HepG2 (cell line): ENCODE measurements around the gene BTBD19. TPM values are rescaled to one million over a fixed set of nuclear protein-coding genes. Genes with fewer than 3 reads are reported as not detected.
A peak's percentile ranks its signal among the peaks of the same experiment; 100 is the strongest.

Experiments used
- BCL6 ChIP-seq: IDR thresholded peaks from 2 replicates; pipeline ENCODE4 v1.6.1; 2016; ENCODE audit warnings: missing genetic modification reagents, missing compliant biosample characterization
- E2F5 ChIP-seq: sonication (generic); formaldehyde crosslinking; conservative IDR thresholded peaks from 2 replicates; pipeline ENCODE4 v1.4.0; 2020; ENCODE audit warnings: missing genetic modification reagents
- GABPA ChIP-seq, 2 experiments: IDR thresholded peaks; 2 replicates each; pipeline ENCODE4 v1.6.1; 2011 to 2016; ENCODE audit warnings: low read depth in 2 of 2, low read length in 1 of 2, missing biosample characterization in 1 of 2, missing genetic modification characterization in 1 of 2
- NR2F6 ChIP-seq, 2 experiments: IDR thresholded peaks; 2 replicates each; pipeline ENCODE4 v1.6.1; 2016; ENCODE audit warnings: antibody characterized with exemption in 1 of 2, mild to moderate bottlenecking in 1 of 2
- TFE3 ChIP-seq: IDR thresholded peaks from 2 replicates; pipeline ENCODE4 v1.6.1; 2016
- ZNF770 ChIP-seq: sonication (generic); formaldehyde crosslinking; IDR thresholded peaks from 2 replicates; pipeline ENCODE4 v1.5.0; 2020; ENCODE audit warnings: mild to moderate bottlenecking, missing genetic modification reagents
- polyA plus RNA-seq, 8 experiments: library from polyadenylated mRNA; depleted of rRNA in 3 of 8; stranded (reverse) in 7 of 8; unstranded in 1 of 8; fragments of >200 nt; fragmentation: Illumina TruSeq in 4 of 8; extraction: Trizol in 4 of 8; gene quantifications; 2 replicates each; pipeline versions ENCODE4 v1.2.1 to v1.2.3, GENCODE V29; 2011 to 2016; ENCODE audit warnings: low read depth in 4 of 8, missing spikeins in 1 of 8, mixed read lengths in 1 of 8; ENCODE audit not compliant: insufficient read depth in 1 of 8
- total RNA-seq, 5 experiments: library from RNA; depleted of rRNA; stranded (reverse); fragments of >200 nt; fragmentation: Illumina TruSeq; extraction: Trizol; gene quantifications; 2 replicates each; pipeline ENCODE4 v1.2.3, GENCODE V29; 2016; ENCODE audit warnings: low read depth in 1 of 5

The BTBD19 gene
- total and polyA plus RNA-seq, 2 of the 13 experiments (the other 11 are each of a cell fraction or from before 2014, with no cell fraction given) = 2.7 to 6.7 TPM

- TF ChIP-seq TFE3 (CRISPR knock-in tag) = peak; percentile 15; the same call in 1 of the 2 replicates
- no peak for TF ChIP-seq GABPA (IDR thresholded peaks at IDR 0.05; ENCODE audit: low read depth, low read length)
- peak; percentile 71 for TF ChIP-seq GABPA (CRISPR knock-in tag; IDR thresholded peaks at IDR 0.05; ENCODE audit: low read depth)
- TF ChIP-seq E2F5 = no peak
- TF ChIP-seq ZNF770 (CRISPR knock-in tag) = peak; percentile 60
- 0 out of 2 replicates have a peak, but pooled peaks have one; percentile 5 for TF ChIP-seq BCL6 (CRISPR knock-in tag)
- peak; percentile 8; the same call in 1 of the 2 replicates for TF ChIP-seq NR2F6 (IDR thresholded peaks at IDR 0.05)
- TF ChIP-seq NR2F6 (CRISPR knock-in tag; IDR thresholded peaks at IDR 0.05) = no peak; the same call in 1 of the 2 replicates
Observed at GRCh38 chr1:44819608-44820327, 11.4 kb downstream of the BTBD19 start (continued).
